ENCODE data around the gene EPS8. TPM values are rescaled to one million over a fixed set of nuclear protein-coding genes. Genes with fewer than 3 reads are reported as not detected.

Gene EPS8
- polyA plus RNA-seq, 3 donors: 4.1 to 4.8 (median 4.3) TPM

DNA sequence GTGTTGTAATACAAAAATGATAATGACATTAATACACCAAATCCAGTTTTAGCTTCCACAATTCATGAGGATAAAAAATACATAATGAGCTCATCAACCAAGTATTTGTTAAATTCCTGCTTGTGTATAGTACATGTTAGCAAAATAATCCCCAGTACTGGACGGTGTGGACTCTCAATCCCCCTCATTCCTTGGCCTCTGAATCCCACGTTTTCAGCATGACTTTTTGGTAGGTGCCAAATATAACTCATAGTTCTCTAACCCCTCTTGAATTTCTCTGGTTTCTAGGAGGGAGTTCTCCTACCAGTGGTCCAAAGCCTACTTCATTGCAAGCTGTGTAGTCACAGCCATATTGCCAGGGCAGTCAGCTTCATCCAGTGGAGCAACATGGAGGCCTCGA is 41.4 kb upstream of the EPS8 start:
- no peak overlapping the region for H3K4me3 ChIP-seq (replicated peaks in 1 of 3; ENCODE audit: low read depth in 2 of 3, low read length in 3 of 3)
- intact Hi-C loops (cut with micrococcal nuclease): no loop called here
- DNase-seq: no peak
- H3K9me3 ChIP-seq (replicated peaks in 1 of 2; ENCODE audit: control insufficient read depth in 1 of 2, insufficient read depth in 1 of 2, low read length in 2 of 2): no peaks in the 10 kb centered on the region
- H2AFZ ChIP-seq (ENCODE audit: insufficient read depth, low read depth, low read length, poor library complexity, severe bottlenecking): no peak overlapping the region
- no peak overlapping the region for H3K27ac ChIP-seq (ENCODE audit: low read depth in 1 of 2, low read length in 2 of 2)
- no peaks in the 10 kb centered on the region for H3K9me3 Mint-ChIP-seq
- no peaks in the 10 kb centered on the region for H3K36me3 Mint-ChIP-seq
- H3K27me3 ChIP-seq (ENCODE audit: control insufficient read depth in 2 of 2, insufficient read depth in 2 of 2, low read length in 2 of 2): no peaks in the 10 kb centered on the region
- H4K20me1 ChIP-seq (ENCODE audit: insufficient read depth, low read length): no peaks in the 10 kb centered on the region
- H3K4me3 Mint-ChIP-seq: no peak overlapping the region
- peaks cover 0 to 2% (median 1%) of the 10 kb centered on the region in 3 donors for H3K27me3 Mint-ChIP-seq (ENCODE audit: low read depth in 3 of 3)
- H3K79me2 ChIP-seq (ENCODE audit: insufficient read depth, low read length): no peaks in the 10 kb centered on the region
- H3K9ac ChIP-seq (ENCODE audit: insufficient read depth, low read length, poor library complexity, severe bottlenecking): no peak overlapping the region
- TF ChIP-seq, protein P1, sequence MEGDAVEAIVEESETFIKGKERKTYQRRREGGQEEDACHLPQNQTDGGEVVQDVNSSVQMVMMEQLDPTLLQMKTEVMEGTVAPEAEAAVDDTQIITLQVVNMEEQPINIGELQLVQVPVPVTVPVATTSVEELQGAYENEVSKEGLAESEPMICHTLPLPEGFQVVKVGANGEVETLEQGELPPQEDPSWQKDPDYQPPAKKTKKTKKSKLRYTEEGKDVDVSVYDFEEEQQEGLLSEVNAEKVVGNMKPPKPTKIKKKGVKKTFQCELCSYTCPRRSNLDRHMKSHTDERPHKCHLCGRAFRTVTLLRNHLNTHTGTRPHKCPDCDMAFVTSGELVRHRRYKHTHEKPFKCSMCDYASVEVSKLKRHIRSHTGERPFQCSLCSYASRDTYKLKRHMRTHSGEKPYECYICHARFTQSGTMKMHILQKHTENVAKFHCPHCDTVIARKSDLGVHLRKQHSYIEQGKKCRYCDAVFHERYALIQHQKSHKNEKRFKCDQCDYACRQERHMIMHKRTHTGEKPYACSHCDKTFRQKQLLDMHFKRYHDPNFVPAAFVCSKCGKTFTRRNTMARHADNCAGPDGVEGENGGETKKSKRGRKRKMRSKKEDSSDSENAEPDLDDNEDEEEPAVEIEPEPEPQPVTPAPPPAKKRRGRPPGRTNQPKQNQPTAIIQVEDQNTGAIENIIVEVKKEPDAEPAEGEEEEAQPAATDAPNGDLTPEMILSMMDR (IDR thresholded peaks at IDR 0.05): no peak
- no peaks in the 10 kb centered on the region for H3K36me3 ChIP-seq (replicated peaks in 1 of 2; ENCODE audit: control insufficient read depth in 1 of 2, insufficient read depth in 2 of 2, low read length in 2 of 2)
- H3K4me1 Mint-ChIP-seq: no peaks in the 10 kb centered on the region
- no peak overlapping the region for H3K4me2 ChIP-seq (replicated peaks; ENCODE audit: extremely low read depth, low read length, poor library complexity, severe bottlenecking)
- no peaks in the 10 kb centered on the region for H3K4me1 ChIP-seq (ENCODE audit: control insufficient read depth in 1 of 2, insufficient read depth in 2 of 2, low read length in 2 of 2)
- WGBS (ENCODE audit: insufficient coverage): 100% methylated on average over 1 of the region's 3 CpGs
- no peak overlapping the region for H3K27ac Mint-ChIP-seq

GRCh38 chr12:15829949-15830348 is 40.8 kb upstream of the EPS8 start:
- no peak overlapping the region for H3K27ac ChIP-seq (ENCODE audit: low read depth in 1 of 2, low read length in 2 of 2)
- Mint-ChIP-seq H3K27ac (no peak overlapping the region), H3K9me3 (no peaks in the 10 kb centered on the region), H3K4me3 (no peak overlapping the region), H3K27me3 (ENCODE audit: low read depth in 3 of 3) (peaks cover 0 to 2% (median under 1%) of the 10 kb centered on the region in 3 donors), H3K36me3 (no peaks in the 10 kb centered on the region), H3K4me1 (no peaks in the 10 kb centered on the region)
- no peaks in the 10 kb centered on the region for H4K20me1 ChIP-seq (ENCODE audit: insufficient read depth, low read length)
- H3K27me3 ChIP-seq (ENCODE audit: control insufficient read depth in 2 of 2, insufficient read depth in 2 of 2, low read length in 2 of 2): no peaks in the 10 kb centered on the region
- H3K79me2 ChIP-seq (ENCODE audit: insufficient read depth, low read length): no peaks in the 10 kb centered on the region
- TF ChIP-seq, protein P1 (IDR thresholded peaks at IDR 0.05): no peak
- no peak overlapping the region for H2AFZ ChIP-seq (ENCODE audit: insufficient read depth, low read depth, low read length, poor library complexity, severe bottlenecking)
- intact Hi-C loops (cut with micrococcal nuclease): no loop called here
- WGBS (ENCODE audit: insufficient coverage): 67% methylated on average over 1 of the region's 3 CpGs
- H3K4me3 ChIP-seq (replicated peaks in 1 of 3; ENCODE audit: low read depth in 2 of 3, low read length in 3 of 3): no peak overlapping the region
- no peak overlapping the region for H3K4me2 ChIP-seq (replicated peaks; ENCODE audit: extremely low read depth, low read length, poor library complexity, severe bottlenecking)
- no peak for DNase-seq
- no peaks in the 10 kb centered on the region for H3K36me3 ChIP-seq (replicated peaks in 1 of 2; ENCODE audit: control insufficient read depth in 1 of 2, insufficient read depth in 2 of 2, low read length in 2 of 2)
- no peak overlapping the region for H3K9ac ChIP-seq (ENCODE audit: insufficient read depth, low read length, poor library complexity, severe bottlenecking)
- H3K4me1 ChIP-seq (ENCODE audit: control insufficient read depth in 1 of 2, insufficient read depth in 2 of 2, low read length in 2 of 2): no peaks in the 10 kb centered on the region
- H3K9me3 ChIP-seq (replicated peaks in 1 of 2; ENCODE audit: control insufficient read depth in 1 of 2, insufficient read depth in 1 of 2, low read length in 2 of 2): no peaks in the 10 kb centered on the region
